SH-SY5Y (cell line): ENCODE results near the gene CDCA7L.

Experiments used
- GATA2 ChIP-seq: IDR thresholded peaks from 2 replicates; pipeline ENCODE4 v1.6.1; 2011; ENCODE audit warnings: mild to moderate bottlenecking, low read depth, low read length
- GATA3 ChIP-seq: IDR thresholded peaks from 2 replicates; pipeline ENCODE4 v1.6.1; 2011; ENCODE audit warnings: low read depth, mild to moderate bottlenecking, low read length, moderate library complexity

GRCh38 chr7:21934808-21935207, 10.9 kb downstream of the CDCA7L start:
- no peak for TF ChIP-seq GATA2
- TF ChIP-seq GATA3 = no peak
